K562 (cell line): Measurements from ENCODE around the gene CLIP4. TPM values are rescaled to one million over a fixed set of nuclear protein-coding genes. Genes with fewer than 3 reads are reported as not detected.

Experiments
- ATAC-seq: fragments of 200-7000 bp; cut with Tn5 transposase; 3 replicates; pipeline ENCODE4 v1.9.1; 2020; ENCODE audit warnings: moderate library complexity
- BruUV-seq: library from RNA; stranded (reverse); fragments of 400-500 nt; replicated peaks from 2 replicates; lab custom pipeline; 2021; lab: Mats Ljungman, UMichigan
- CTCF ChIA-PET: fragments of 300-600 bp; formaldehyde crosslinking; extraction: SDS; loops from one replicate; lab custom pipeline; 2021; ENCODE audit warnings: low intra/inter-chr PET ratio; lab: Yijun Ruan, JAX
- POLR2A ChIA-PET: fragments of 300-600, 350-650 bp; sonication (Branson Sonifier 250); formaldehyde crosslinking; extraction: SDS; loops from one replicate; lab custom pipeline; 2021; ENCODE audit warnings: antibody characterized with exemption, inconsistent platforms; lab: Yijun Ruan, JAX
- DNase-seq, 4 experiments: peaks; one replicate each; pipeline versions ENCODE4 v3.0.0 to v3.0.0-alpha.2; 2011 to 2018; ENCODE audit warnings: low spot score in 3 of 4, mixed read lengths in 3 of 4; ENCODE audit errors: extremely low read depth in 1 of 4
- FAIRE-seq: peaks from 2 replicates; lab custom pipeline; 2011; peaks lifted over from hg19 to GRCh38; lab: Jason Lieb, UNC
- H2AFZ ChIP-seq: 2 replicates; pipeline ENCODE4 v1.6.0; 2011; ENCODE audit warnings: low read depth, low read length, control low read depth, inconsistent platforms
- H3K27ac ChIP-seq: fragments of 200-600 bp; 3 replicates; pipeline ENCODE4 v1.8.0; 2011; ENCODE audit warnings: low read depth, mild to moderate bottlenecking, control low read depth, inconsistent platforms, low read length, moderate library complexity, mixed read lengths; ENCODE audit errors: extremely low read depth
- H3K27me3 ChIP-seq, 2 experiments: fragments of 300-600 bp in 1 of 2; 2 replicates in 1 of 2; 3 replicates in 1 of 2; pipeline versions ENCODE4 v1.6.0 to v1.8.0; 2011; ENCODE audit warnings: inconsistent platforms in 2 of 2, low read length in 2 of 2, mild to moderate bottlenecking in 1 of 2, mixed read lengths in 1 of 2, moderate library complexity in 1 of 2; ENCODE audit not compliant: control insufficient read depth in 2 of 2, insufficient read depth in 2 of 2
- H3K36me3 ChIP-seq: fragments of 300-600 bp; 3 replicates; pipeline ENCODE4 v1.8.0; 2011; ENCODE audit warnings: mild to moderate bottlenecking, low read length, inconsistent platforms; ENCODE audit not compliant: control insufficient read depth, insufficient read depth
- H3K4me1 ChIP-seq, 2 experiments: fragments of 200-600 bp in 1 of 2; replicated peaks in 1 of 2; 2 replicates in 1 of 2; 3 replicates in 1 of 2; pipeline versions ENCODE4 v1.5.1 to v1.8.0; 2011; ENCODE audit warnings: inconsistent platforms in 2 of 2, low read length in 2 of 2, mild to moderate bottlenecking in 1 of 2, mixed read lengths in 1 of 2, moderate library complexity in 1 of 2; ENCODE audit not compliant: control insufficient read depth in 2 of 2, insufficient read depth in 2 of 2
- H3K4me2 ChIP-seq: 2 replicates; pipeline ENCODE4 v1.6.1; 2011; ENCODE audit warnings: low read length, control low read depth, inconsistent platforms, mixed read lengths; ENCODE audit not compliant: insufficient read depth
- H3K4me3 ChIP-seq: fragments of 200-600 bp; sonication (generic), shearing (Covaris generic); 2 replicates; pipeline ENCODE4 v1.5.1; 2016; ENCODE audit warnings: control low read depth, inconsistent platforms
- H3K79me2 ChIP-seq: fragments of 200-600 bp; 3 replicates; pipeline ENCODE4 v1.8.0; 2011; ENCODE audit warnings: low read length, inconsistent platforms; ENCODE audit not compliant: control insufficient read depth, insufficient read depth
- H3K9ac ChIP-seq, 2 experiments: 2 replicates each; pipeline versions ENCODE4 v1.6.0 to v1.6.1; 2011; ENCODE audit warnings: low read depth in 2 of 2, low read length in 2 of 2, control low read depth in 1 of 2, inconsistent platforms in 1 of 2, mild to moderate bottlenecking in 1 of 2, mixed read lengths in 1 of 2; ENCODE audit not compliant: insufficient read depth in 1 of 2
- H3K9me1 ChIP-seq: one replicate; pipeline ENCODE4 v1.6.0; 2011; ENCODE audit warnings: inconsistent platforms, mild to moderate bottlenecking, low read length, moderate library complexity; ENCODE audit not compliant: control insufficient read depth, insufficient read depth
- H3K9me3 ChIP-seq: replicated peaks from 2 replicates; pipeline ENCODE4 v1.5.1; 2011; ENCODE audit warnings: low read depth, low read length, inconsistent platforms; ENCODE audit not compliant: control insufficient read depth, insufficient read depth
- H4K20me1 ChIP-seq: replicated peaks from 2 replicates; pipeline ENCODE4 v1.6.1; 2011; ENCODE audit warnings: low read length, inconsistent platforms, mixed read lengths; ENCODE audit not compliant: control insufficient read depth, insufficient read depth
- CBX5 ChIP-seq: IDR thresholded peaks from 2 replicates; pipeline ENCODE4 v1.6.1; 2014; ENCODE audit warnings: low read depth, borderline replicate concordance
- CC2D1A ChIP-seq: fragments of 450-650 bp; IDR thresholded peaks from 2 replicates; pipeline ENCODE4 v1.6.1; 2017; ENCODE audit warnings: mild to moderate bottlenecking
- FIP1L1 ChIP-seq: fragments of 200-400 bp; formaldehyde crosslinking; IDR thresholded peaks from 2 replicates; pipeline ENCODE4 v1.6.1; 2018; ENCODE audit warnings: mild to moderate bottlenecking, low read depth, low read length; ENCODE audit not compliant: poor library complexity, severe bottlenecking
- MCM5 ChIP-seq: fragments of 450-650 bp; IDR thresholded peaks from 2 replicates; pipeline ENCODE4 v1.6.1; 2016; ENCODE audit warnings: low read depth
- MEF2A ChIP-seq: IDR thresholded peaks from 2 replicates; pipeline ENCODE4 v1.6.1; 2011; ENCODE audit warnings: low read depth, mild to moderate bottlenecking, low read length, moderate library complexity; ENCODE audit not compliant: control insufficient read depth
- NFE2L1 ChIP-seq: fragments of 450-650 bp; IDR thresholded peaks from 2 replicates; pipeline ENCODE4 v1.6.1; 2016; ENCODE audit warnings: missing genetic modification characterization, low read depth, mild to moderate bottlenecking, missing compliant biosample characterization, moderate library complexity, borderline replicate concordance
- NRF1 ChIP-seq, 2 experiments: fragments of 450-650 bp; IDR thresholded peaks in 1 of 2; conservative IDR thresholded peaks in 1 of 2; 2 replicates each; pipeline ENCODE4 v1.6.1; 2014; ENCODE audit warnings: mild to moderate bottlenecking in 2 of 2
- PHTF2 ChIP-seq: fragments of 250-450 bp; sonication (Bioruptor Pico); IDR thresholded peaks from 2 replicates; pipeline ENCODE4 v1.5.0; 2021; ENCODE audit warnings: mild to moderate bottlenecking
- SIRT6 ChIP-seq: IDR thresholded peaks from one replicate; pipeline ENCODE4 v1.6.1; 2012; ENCODE audit warnings: low read depth, mild to moderate bottlenecking, control low read depth, inconsistent platforms, low read length, moderate library complexity
- SMARCB1 ChIP-seq: IDR thresholded peaks from 2 replicates; pipeline ENCODE4 v1.6.1; 2011; ENCODE audit warnings: improper control_type of control experiment, low read depth; ENCODE audit not compliant: insufficient read length
- STAG1 ChIP-seq: sonication (generic); formaldehyde crosslinking; IDR thresholded peaks from 2 replicates; pipeline ENCODE4 v1.5.0; 2020; ENCODE audit warnings: missing genetic modification reagents, borderline replicate concordance
- ZNF174 ChIP-seq: fragments of 250-450 bp; sonication (Bioruptor Pico); IDR thresholded peaks from 2 replicates; pipeline ENCODE4 v1.4.0; 2020; ENCODE audit warnings: mild to moderate bottlenecking
- ZNF444 ChIP-seq: fragments of 250-450 bp; sonication (Bioruptor Pico); IDR thresholded peaks from 2 replicates; pipeline ENCODE4 v1.4.0; 2020; ENCODE audit warnings: mild to moderate bottlenecking, moderate library complexity
- ZNF668 ChIP-seq: fragments of 250-450 bp; sonication (Bioruptor Pico); IDR thresholded peaks from 2 replicates; pipeline ENCODE4 v1.8.0; 2022; ENCODE audit warnings: mild to moderate bottlenecking, inconsistent platforms
- ZNF75A ChIP-seq: fragments of 450-650 bp; formaldehyde crosslinking; IDR thresholded peaks from 2 replicates; pipeline ENCODE4 v1.4.0; 2020; ENCODE audit warnings: mild to moderate bottlenecking
- WGBS: fragments of 100-300 bp; shearing (Covaris generic); methylation state at CpG from one replicate; pipeline ENCODE4 v1.1.6; 2016; ENCODE audit warnings: low coverage, mixed read lengths; ENCODE audit not compliant: insufficient coverage; ENCODE audit errors: missing lambda C conversion rate; 5-methylcytosine and 5-hydroxymethylcytosine counted together
- in situ Hi-C: fragments of 300-500 bp; cut with MboI; formaldehyde crosslinking; loops from 4 replicates; pipeline ENCODE4 v1.15.0; 2018; ENCODE audit warnings: inconsistent platforms, mixed read lengths
- intact Hi-C: fragments of 100-400 bp; cut with micrococcal nuclease; formaldehyde crosslinking; loops from 2 replicates; pipeline ENCODE4 v1.14.2; 2022
- polyA plus RNA-seq, 8 experiments: library from polyadenylated mRNA; depleted of rRNA in 4 of 8; stranded (reverse) in 5 of 8; unstranded in 3 of 8; fragments of >200 nt; fragmentation: Nextera tagmentation in 2 of 8; fragmentation: Illumina TruSeq in 1 of 8; extraction: Ambion mirVana in 2 of 8; extraction: Trizol in 1 of 8; gene quantifications; 2 replicates each; pipeline versions ENCODE4 v1.2.1 to v1.2.3, GENCODE V29; 2011 to 2014; ENCODE audit warnings: inconsistent platforms in 1 of 8, missing spikeins in 1 of 8
- total RNA-seq, 7 experiments: library from RNA; depleted of rRNA in 6 of 7; stranded (reverse); fragments of >200 nt in 6 of 7; fragmentation: Illumina TruSeq in 2 of 7; extraction: Trizol in 2 of 7; gene quantifications; 2 replicates each; pipeline versions ENCODE4 v1.2.1 to v1.2.3, GENCODE V29; 2011 to 2021; ENCODE audit warnings: low replicate concordance in 1 of 7
- TF ChIP-seq, protein P1 (sequence below): sonication (generic); formaldehyde crosslinking; IDR thresholded peaks from 2 replicates; pipeline ENCODE4 v1.8.1; 2022; ENCODE audit warnings: missing genetic modification reagents
- TF ChIP-seq, protein P2 (sequence below): sonication (generic); formaldehyde crosslinking; IDR thresholded peaks from 2 replicates; pipeline ENCODE4 v1.8.0; 2022; ENCODE audit warnings: mild to moderate bottlenecking, missing genetic modification reagents

The CLIP4 gene
- total and polyA plus RNA-seq, 9 of the 15 experiments (the other 6 are each of a cell fraction or from before 2014, with no cell fraction given), result 0.03 to 0.38 (median 0.13) TPM; not detected in 5

DNA sequence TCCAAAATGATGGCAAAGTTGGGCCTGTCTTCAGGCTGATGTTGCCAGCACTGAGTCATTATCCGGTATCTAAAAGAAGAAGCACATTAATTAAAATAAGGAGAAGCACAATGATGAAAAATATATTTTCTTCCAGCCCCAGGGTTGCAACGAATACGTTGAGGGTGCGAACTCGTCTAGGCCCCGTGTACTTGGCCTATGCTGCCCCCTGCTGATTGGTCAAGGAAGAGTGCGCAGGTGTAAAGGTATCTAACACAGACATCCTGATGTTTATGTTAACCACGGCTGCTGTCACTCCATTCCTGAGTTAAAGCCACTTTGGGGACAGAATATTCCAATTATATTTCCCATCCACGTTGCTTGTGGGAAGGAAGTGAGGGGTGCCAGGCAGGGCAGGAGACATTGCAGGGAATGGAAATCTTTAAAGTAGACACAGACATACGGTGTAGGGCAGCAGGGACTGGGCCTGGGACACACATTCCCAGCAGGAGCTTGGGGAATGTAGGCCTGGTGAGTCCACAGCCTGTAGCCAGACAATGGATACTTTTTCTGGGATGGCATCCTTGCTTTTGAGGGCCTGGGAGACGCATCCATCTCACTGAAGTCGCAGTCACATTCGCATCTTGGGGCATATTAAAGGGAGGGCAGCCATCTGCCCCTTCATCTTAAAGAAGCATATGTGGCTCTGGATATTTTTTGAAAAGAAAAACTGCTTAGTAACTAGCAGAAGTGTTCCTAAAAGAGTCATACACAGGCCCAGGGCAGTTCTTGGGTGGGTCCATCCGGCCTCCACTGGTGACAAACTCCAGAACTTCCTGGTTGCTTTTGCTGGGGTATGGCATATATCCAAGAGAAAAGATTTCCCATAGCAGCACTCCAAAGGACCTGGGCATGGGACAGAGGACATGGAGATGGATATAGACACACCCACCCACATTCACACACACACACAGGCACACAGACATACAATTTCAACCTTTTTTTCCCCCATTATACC lies 81.9 kb downstream of the CLIP4 start:
- no peaks in the 10 kb centered on the region for H3K9me1 ChIP-seq
- H3K4me1 ChIP-seq, result no peaks in the 10 kb centered on the region
- no peak overlapping the region for H3K4me3 ChIP-seq
- H3K9me3 ChIP-seq, result no peaks in the 10 kb centered on the region
- H4K20me1 ChIP-seq, result no peaks in the 10 kb centered on the region
- intact Hi-C loops (loop anchor here (1.0 to 10.0 kb wide), 4 partner anchors 122 to 612 kb away; partner anchors contain the start of gene PCARE), in situ Hi-C loops (no loop called here)
- FAIRE-seq (peak; percentile 94), DNase-seq (peak; percentile 76 to 79 (median 77)), ATAC-seq (peak; percentile 98)
- H3K36me3 ChIP-seq, result no peaks in the 10 kb centered on the region
- CTCF ChIA-PET, result interaction anchor here (0.6 to 3.4 kb wide), 5 partner anchors 38 to 630 kb away, joined by 3 to 48 read pairs (median 5); no protein-coding TSS in a partner anchor
- H3K79me2 ChIP-seq, result no peaks in the 10 kb centered on the region
- BruUV-seq, result no TSS peak
- H3K4me2 ChIP-seq, result no peak overlapping the region
- no peak overlapping the region for H2AFZ ChIP-seq
- H3K27me3 ChIP-seq, result peaks cover 9 to 17% of the 10 kb centered on the region in 2 experiments; a peak in 4 of 5 replicates
- no peak overlapping the region for H3K27ac ChIP-seq
- POLR2A ChIA-PET, result no interaction called here
- whole genome bisulfite sequencing, result 1% methylated on average over 14 of the region's 14 CpGs
- no peak overlapping the region for H3K9ac ChIP-seq
- TF ChIP-seq NFE2L1 (tag), result no peak
- no peak for TF ChIP-seq SIRT6
- no peak for TF ChIP-seq ZNF174 (CRISPR knock-in tag)
- TF ChIP-seq ZNF75A, result no peak
- TF ChIP-seq ZNF444, result no peak
- peak; percentile 70; the same call in 1 of the 2 replicates for TF ChIP-seq STAG1 (CRISPR knock-in tag)
- no peak for TF ChIP-seq MCM5
- TF ChIP-seq CC2D1A, result peak; percentile 60; the same call in 1 of the 2 replicates
- TF ChIP-seq FIP1L1, result no peak
- no peak for TF ChIP-seq CBX5
- peak in 1 of 2 experiments; percentile 43; a peak in 1 of 4 replicates for TF ChIP-seq NRF1 (conservative IDR thresholded peaks at IDR 0.05 in 1 of 2, IDR thresholded peaks at IDR 0.05 in 1 of 2)
- TF ChIP-seq, protein P1, sequence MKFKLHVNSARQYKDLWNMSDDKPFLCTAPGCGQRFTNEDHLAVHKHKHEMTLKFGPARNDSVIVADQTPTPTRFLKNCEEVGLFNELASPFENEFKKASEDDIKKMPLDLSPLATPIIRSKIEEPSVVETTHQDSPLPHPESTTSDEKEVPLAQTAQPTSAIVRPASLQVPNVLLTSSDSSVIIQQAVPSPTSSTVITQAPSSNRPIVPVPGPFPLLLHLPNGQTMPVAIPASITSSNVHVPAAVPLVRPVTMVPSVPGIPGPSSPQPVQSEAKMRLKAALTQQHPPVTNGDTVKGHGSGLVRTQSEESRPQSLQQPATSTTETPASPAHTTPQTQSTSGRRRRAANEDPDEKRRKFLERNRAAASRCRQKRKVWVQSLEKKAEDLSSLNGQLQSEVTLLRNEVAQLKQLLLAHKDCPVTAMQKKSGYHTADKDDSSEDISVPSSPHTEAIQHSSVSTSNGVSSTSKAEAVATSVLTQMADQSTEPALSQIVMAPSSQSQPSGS, result no peak
- TF ChIP-seq PHTF2 (CRISPR knock-in tag), result no peak
- TF ChIP-seq MEF2A, result no peak
- no peak for TF ChIP-seq SMARCB1
- TF ChIP-seq, protein P2, sequence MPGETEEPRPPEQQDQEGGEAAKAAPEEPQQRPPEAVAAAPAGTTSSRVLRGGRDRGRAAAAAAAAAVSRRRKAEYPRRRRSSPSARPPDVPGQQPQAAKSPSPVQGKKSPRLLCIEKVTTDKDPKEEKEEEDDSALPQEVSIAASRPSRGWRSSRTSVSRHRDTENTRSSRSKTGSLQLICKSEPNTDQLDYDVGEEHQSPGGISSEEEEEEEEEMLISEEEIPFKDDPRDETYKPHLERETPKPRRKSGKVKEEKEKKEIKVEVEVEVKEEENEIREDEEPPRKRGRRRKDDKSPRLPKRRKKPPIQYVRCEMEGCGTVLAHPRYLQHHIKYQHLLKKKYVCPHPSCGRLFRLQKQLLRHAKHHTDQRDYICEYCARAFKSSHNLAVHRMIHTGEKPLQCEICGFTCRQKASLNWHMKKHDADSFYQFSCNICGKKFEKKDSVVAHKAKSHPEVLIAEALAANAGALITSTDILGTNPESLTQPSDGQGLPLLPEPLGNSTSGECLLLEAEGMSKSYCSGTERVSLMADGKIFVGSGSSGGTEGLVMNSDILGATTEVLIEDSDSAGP (CRISPR knock-in tag), result no peak
- no peak for TF ChIP-seq ZNF668
